Activated naive CD8-positive, alpha-beta T cell treated with anti-CD3 and anti-CD28 coated beads for 36 hours (primary cell): Measurements from ENCODE around the gene IL25. TPM values are rescaled to one million over a fixed set of nuclear protein-coding genes. Genes with fewer than 3 reads are reported as not detected.
"Not testable (repeated sequence)": the region's sequence is repeated elsewhere in the genome, so short reads cannot be mapped to it uniquely, and the experiment has no call there.

Experiments used
- DNase-seq: peaks from one replicate; pipeline ENCODE4 v3.0.0; 2021
- H3K27ac Mint-ChIP-seq: one replicate; pipeline ENCODE4 v1.8.0; 2022; ENCODE audit warnings: mild to moderate bottlenecking, moderate library complexity, mixed read lengths
- H3K27me3 Mint-ChIP-seq: one replicate; pipeline ENCODE4 v1.8.0; 2022; ENCODE audit warnings: mild to moderate bottlenecking, mixed read lengths
- H3K36me3 Mint-ChIP-seq: one replicate; pipeline ENCODE4 v1.8.0; 2021; ENCODE audit warnings: mild to moderate bottlenecking, mixed read lengths
- H3K4me1 Mint-ChIP-seq: one replicate; pipeline ENCODE4 v1.8.0; 2021; ENCODE audit warnings: mixed read lengths
- H3K4me3 Mint-ChIP-seq: one replicate; pipeline ENCODE4 v1.8.0; 2022; ENCODE audit warnings: mild to moderate bottlenecking, moderate library complexity, mixed read lengths
- H3K9me3 Mint-ChIP-seq: one replicate; pipeline ENCODE4 v1.8.0; 2022; ENCODE audit warnings: mixed read lengths
- total RNA-seq, 2 experiments: library from RNA; stranded (reverse); gene quantifications; one replicate each; pipeline ENCODE4 v1.2.3, GENCODE V29; 2021

The IL25 gene
- total RNA-seq, 2 experiments from 2014 or later = not detected

GRCh38 chr14:23387916-23388882 is 15.6 kb downstream of the IL25 start:
- Mint-ChIP-seq H3K4me1 (no peaks in the 10 kb centered on the region), H3K9me3 (no peaks in the 10 kb centered on the region), H3K36me3 (no peaks in the 10 kb centered on the region), H3K27ac (no peak overlapping the region), H3K27me3 (no peaks in the 10 kb centered on the region), H3K4me3 (no peak overlapping the region)
- DNase-seq = no peak

GRCh38 chr14:23388996-23389395 is 16.4 kb downstream of the IL25 start:
- Mint-ChIP-seq H3K4me1 (no peaks in the 10 kb centered on the region), H3K36me3 (no peaks in the 10 kb centered on the region), H3K9me3 (no peaks in the 10 kb centered on the region), H3K27me3 (no peaks in the 10 kb centered on the region), H3K4me3 (no peak overlapping the region), H3K27ac (no peak overlapping the region)
- no peak for DNase-seq

- no peaks in the 10 kb centered on the region for H3K36me3 Mint-ChIP-seq
- H3K4me1 Mint-ChIP-seq = no peaks in the 10 kb centered on the region
- no peak overlapping the region for H3K27ac Mint-ChIP-seq
- no peak overlapping the region for H3K4me3 Mint-ChIP-seq
- no peaks in the 10 kb centered on the region for H3K9me3 Mint-ChIP-seq
- DNase-seq = no peak
- no peaks in the 10 kb centered on the region for H3K27me3 Mint-ChIP-seq
Measured at GRCh38 chr14:23389396-23389795, 16.8 kb downstream of the IL25 start.

- H3K27ac Mint-ChIP-seq, H3K27me3 Mint-ChIP-seq, H3K9me3 Mint-ChIP-seq, H3K4me3 Mint-ChIP-seq, DNase-seq, H3K36me3 Mint-ChIP-seq, H3K4me1 Mint-ChIP-seq: not testable (repeated sequence)
Measured at GRCh38 chr14:23389871-23390270, 17.3 kb downstream of the IL25 start.

GRCh38 chr14:23392613-23393012 is 20.0 kb downstream of the IL25 start:
- Mint-ChIP-seq H3K36me3 (no peaks in the 10 kb centered on the region), H3K9me3 (no peaks in the 10 kb centered on the region), H3K27ac (no peak overlapping the region)

GRCh38 chr14:23396126-23396525 is 23.5 kb downstream of the IL25 start:
- Mint-ChIP-seq H3K27ac (no peak overlapping the region), H3K9me3 (no peaks in the 10 kb centered on the region), H3K27me3 (no peaks in the 10 kb centered on the region), H3K4me3 (no peak overlapping the region), H3K36me3 (no peaks in the 10 kb centered on the region), H3K4me1 (no peaks in the 10 kb centered on the region)
- DNase-seq = no peak

More at GRCh38 chr14:23392613-23393012, 20.0 kb downstream of the IL25 start:
- H3K4me1 Mint-ChIP-seq = no peaks in the 10 kb centered on the region
- no peak overlapping the region for H3K4me3 Mint-ChIP-seq
- H3K27me3 Mint-ChIP-seq = no peaks in the 10 kb centered on the region
- no peak for DNase-seq

- Mint-ChIP-seq H3K27me3 (no peaks in the 10 kb centered on the region), H3K4me3 (no peak overlapping the region)
- no peak for DNase-seq
Measured at GRCh38 chr14:23396781-23397407, 24.3 kb downstream of the IL25 start.

GRCh38 chr14:23398348-23398747 is 25.7 kb downstream of the IL25 start:
- Mint-ChIP-seq H3K4me1 (no peaks in the 10 kb centered on the region), H3K9me3 (no peaks in the 10 kb centered on the region), H3K27me3 (no peaks in the 10 kb centered on the region), H3K27ac (no peak overlapping the region), H3K4me3 (no peak overlapping the region), H3K36me3 (no peaks in the 10 kb centered on the region)
- no peak for DNase-seq

More at GRCh38 chr14:23396781-23397407, 24.3 kb downstream of the IL25 start:
- H3K36me3 Mint-ChIP-seq = no peaks in the 10 kb centered on the region
- no peaks in the 10 kb centered on the region for H3K9me3 Mint-ChIP-seq
- H3K27ac Mint-ChIP-seq = no peak overlapping the region
- no peaks in the 10 kb centered on the region for H3K4me1 Mint-ChIP-seq

GRCh38 chr14:23399136-23399535 is 26.5 kb downstream of the IL25 start:
- no peaks in the 10 kb centered on the region for H3K27me3 Mint-ChIP-seq
- H3K27ac Mint-ChIP-seq = no peak overlapping the region
- H3K4me3 Mint-ChIP-seq = no peak overlapping the region
- DNase-seq = no peak
- no peaks in the 10 kb centered on the region for H3K9me3 Mint-ChIP-seq
- H3K36me3 Mint-ChIP-seq = no peaks in the 10 kb centered on the region
- no peaks in the 10 kb centered on the region for H3K4me1 Mint-ChIP-seq

GRCh38 chr14:23399591-23399990 is 27.0 kb downstream of the IL25 start:
- H3K4me3 Mint-ChIP-seq = no peak overlapping the region
- DNase-seq = no peak
- H3K36me3 Mint-ChIP-seq = no peaks in the 10 kb centered on the region
- H3K4me1 Mint-ChIP-seq = no peaks in the 10 kb centered on the region
- no peak overlapping the region for H3K27ac Mint-ChIP-seq
- H3K9me3 Mint-ChIP-seq = no peaks in the 10 kb centered on the region
- H3K27me3 Mint-ChIP-seq = no peaks in the 10 kb centered on the region

GRCh38 chr14:23400496-23401149 is 28.0 kb downstream of the IL25 start:
- not testable (repeated sequence) for H3K9me3 Mint-ChIP-seq, H3K4me3 Mint-ChIP-seq, H3K27me3 Mint-ChIP-seq, H3K36me3 Mint-ChIP-seq, DNase-seq, H3K27ac Mint-ChIP-seq, H3K4me1 Mint-ChIP-seq

GRCh38 chr14:23401291-23401690 is 28.7 kb downstream of the IL25 start:
- H3K27me3 Mint-ChIP-seq = no peaks in the 10 kb centered on the region
- H3K9me3 Mint-ChIP-seq = no peaks in the 10 kb centered on the region
- no peaks in the 10 kb centered on the region for H3K36me3 Mint-ChIP-seq
- H3K4me1 Mint-ChIP-seq = no peaks in the 10 kb centered on the region
- H3K27ac Mint-ChIP-seq = no peak overlapping the region
- no peak overlapping the region for H3K4me3 Mint-ChIP-seq
- DNase-seq = no peak

GRCh38 chr14:23402296-23403138 is 29.9 kb downstream of the IL25 start:
- H3K4me3 Mint-ChIP-seq = no peak overlapping the region
- H3K36me3 Mint-ChIP-seq = no peaks in the 10 kb centered on the region
- no peaks in the 10 kb centered on the region for H3K27me3 Mint-ChIP-seq
- H3K4me1 Mint-ChIP-seq = no peaks in the 10 kb centered on the region
- no peaks in the 10 kb centered on the region for H3K9me3 Mint-ChIP-seq
- no peak for DNase-seq
- H3K27ac Mint-ChIP-seq = no peak overlapping the region

- H3K36me3 Mint-ChIP-seq = no peaks in the 10 kb centered on the region
Measured at GRCh38 chr14:23403139-23403438, 30.5 kb downstream of the IL25 start.

GRCh38 chr14:23403908-23404307 is 31.3 kb downstream of the IL25 start:
- H3K4me1 Mint-ChIP-seq = no peaks in the 10 kb centered on the region
- H3K27me3 Mint-ChIP-seq = no peaks in the 10 kb centered on the region
- no peaks in the 10 kb centered on the region for H3K36me3 Mint-ChIP-seq
- DNase-seq = no peak
- H3K4me3 Mint-ChIP-seq = no peak overlapping the region
- H3K27ac Mint-ChIP-seq = no peak overlapping the region
- no peaks in the 10 kb centered on the region for H3K9me3 Mint-ChIP-seq

More at GRCh38 chr14:23403139-23403438, 30.5 kb downstream of the IL25 start:
- Mint-ChIP-seq H3K9me3 (no peaks in the 10 kb centered on the region), H3K27ac (no peak overlapping the region), H3K4me1 (no peaks in the 10 kb centered on the region), H3K4me3 (no peak overlapping the region), H3K27me3 (no peaks in the 10 kb centered on the region)
- no peak for DNase-seq
